ENCODE measurements around the gene PBOV1.

PBOV1 gene

GRCh38 chr6:138204792-138205384 lies 13.4 kb downstream of the PBOV1 start:
- DNase-seq (ENCODE audit: low spot score) = no peak

- no peak for DNase-seq (ENCODE audit: low spot score)
These were observed 14.0 kb downstream of the PBOV1 start for GRCh38 chr6:138204303-138204702.

GRCh38 chr6:138203315-138203714 lies 15.0 kb downstream of the PBOV1 start:
- no peak for DNase-seq (ENCODE audit: low spot score)

- DNase-seq (ENCODE audit: low spot score) = no peak
These were observed 16.5 kb downstream of the PBOV1 start for GRCh38 chr6:138201836-138202235.

- DNase-seq (ENCODE audit: low spot score) = no peak
These were observed 19.7 kb downstream of the PBOV1 start for GRCh38 chr6:138198430-138199091.

- no peak for DNase-seq (ENCODE audit: low spot score)
These were observed 20.7 kb downstream of the PBOV1 start for GRCh38 chr6:138197570-138197969.

GRCh38 chr6:138196122-138196738 lies 22.1 kb downstream of the PBOV1 start:
- no peak for DNase-seq (ENCODE audit: low spot score)

GRCh38 chr6:138194287-138194686 lies 24.0 kb downstream of the PBOV1 start:
- DNase-seq (ENCODE audit: low spot score) = no peak

- no peak for DNase-seq (ENCODE audit: low spot score)
These were observed 29.9 kb downstream of the PBOV1 start for GRCh38 chr6:138188278-138188941.

- DNase-seq (ENCODE audit: low spot score) = no peak
These were observed 31.1 kb downstream of the PBOV1 start for GRCh38 chr6:138187156-138187555.

GRCh38 chr6:138184230-138184629 lies 34.1 kb downstream of the PBOV1 start:
- DNase-seq (ENCODE audit: low spot score) = no peak

GRCh38 chr6:138183790-138184134 lies 34.5 kb downstream of the PBOV1 start:
- DNase-seq (ENCODE audit: low spot score) = no peak

GRCh38 chr6:138182939-138183789 lies 35.1 kb downstream of the PBOV1 start:
- DNase-seq (ENCODE audit: low spot score) = no peak

- DNase-seq (ENCODE audit: low spot score) = no peak
These were observed 41.5 kb downstream of the PBOV1 start for GRCh38 chr6:138176652-138177232.

GRCh38 chr6:138175596-138175995 lies 42.7 kb downstream of the PBOV1 start:
- no peak for DNase-seq (ENCODE audit: low spot score)

Measured in hematopoietic multipotent progenitor cell treated with erythropoietin and hydrocortisone succinate and interleukin-3 and kit ligand, for 17 days (in vitro differentiated cells).